Coronary artery (tissue), 2 donors: ENCODE data around the gene KLHL24.
A peak's percentile ranks its signal among the peaks of the same experiment; 100 is the strongest.
"Not testable (repeated sequence)": the region's sequence is repeated elsewhere in the genome, so short reads cannot be mapped to it uniquely, and the experiment has no call there.

Experiments used
- DNase-seq: peaks from one replicate; pipeline ENCODE4 v3.0.0-alpha.2; 2017; ENCODE audit warnings: low spot score
- H3K27ac ChIP-seq, 2 donors: fragments of 200-600 bp; sonication (generic); one replicate each; pipeline ENCODE4 v1.5.1; 2016 to 2019
- H3K4me3 ChIP-seq: fragments of 200-600 bp; sonication (generic); 2 replicates; pipeline ENCODE4 v1.5.1; 2016; ENCODE audit warnings: mild to moderate bottlenecking, moderate library complexity
- CTCF ChIP-seq: fragments of 200-600 bp; sonication (generic); IDR thresholded peaks from one replicate; pipeline ENCODE4 v1.5.1; 2019; ENCODE audit warnings: antibody characterized with exemption

Gene KLHL24

GRCh38 chr3:183637106-183637486 lies 1.7 kb downstream of the KLHL24 start:
- H3K4me3 ChIP-seq: peak overlapping the region; percentile 100
- no peak for DNase-seq
- no peak for TF ChIP-seq CTCF
- H3K27ac ChIP-seq: peak overlapping the region; percentile 100

- H3K4me3 ChIP-seq: peak overlapping the region; percentile 100
- peak overlapping the region; percentile 100 for H3K27ac ChIP-seq
- DNase-seq: not testable (repeated sequence)
Observed at GRCh38 chr3:183637633-183638032, 2.2 kb downstream of the KLHL24 start.

GRCh38 chr3:183638101-183638852 lies 2.9 kb downstream of the KLHL24 start:
- H3K4me3 ChIP-seq: no peak overlapping the region
- TF ChIP-seq CTCF: no peak
- DNase-seq: no peak
- H3K27ac ChIP-seq: no peak overlapping the region

GRCh38 chr3:183640635-183641034 lies 5.2 kb downstream of the KLHL24 start:
- not testable (repeated sequence) for H3K4me3 ChIP-seq, H3K27ac ChIP-seq, DNase-seq

GRCh38 chr3:183641882-183642281 lies 6.5 kb downstream of the KLHL24 start:
- DNase-seq: no peak
- no peak overlapping the region for H3K4me3 ChIP-seq
- no peak for TF ChIP-seq CTCF
- no peak overlapping the region for H3K27ac ChIP-seq

GRCh38 chr3:183644244-183644643 lies 8.8 kb downstream of the KLHL24 start:
- Histone ChIP-seq H3K4me3 (no peak overlapping the region), H3K27ac (no peak overlapping the region)
- no peak for DNase-seq
- TF ChIP-seq CTCF: no peak

GRCh38 chr3:183645254-183645653 lies 9.8 kb downstream of the KLHL24 start:
- no peak for TF ChIP-seq CTCF
- H3K4me3 ChIP-seq: no peak overlapping the region
- no peak overlapping the region for H3K27ac ChIP-seq
- no peak for DNase-seq

- DNase-seq: no peak
- Histone ChIP-seq H3K4me3 (no peak overlapping the region), H3K27ac (no peak overlapping the region)
- TF ChIP-seq CTCF: no peak
Observed at GRCh38 chr3:183650554-183650953, 15.1 kb downstream of the KLHL24 start.
